Ovary (tissue), 3 donors: Measurements from ENCODE around the gene TBC1D24.

ENCODE experiments used
- CTCF ChIP-seq, 3 donors: fragments of 450-650 bp in 2 of 3; fragments of 200-600 bp in 1 of 3; IDR thresholded peaks; one replicate each; pipeline versions ENCODE4 v1.5.1 to v1.8.0; 2016 to 2022; ENCODE audit warnings: antibody characterized with exemption in 3 of 3, mild to moderate bottlenecking in 1 of 3
- EP300 ChIP-seq: sonication (generic); formaldehyde crosslinking; IDR thresholded peaks from one replicate; pipeline ENCODE4 v1.6.1; 2017; ENCODE audit warnings: antibody characterized with exemption
- POLR2A ChIP-seq: fragments of 450-650 bp; IDR thresholded peaks from one replicate; pipeline ENCODE4 v1.6.1; 2017; ENCODE audit warnings: antibody characterized with exemption, mild to moderate bottlenecking, moderate library complexity
- donor health status: DM: no; HTN: no; CAD: no.

- no peak for TF ChIP-seq CTCF (IDR thresholded peaks at IDR 0.05)
- no peak for TF ChIP-seq POLR2A
- TF ChIP-seq EP300 = no peak
Observed at GRCh38 chr16:2472488-2472864, 2.5 kb upstream of the TBC1D24 start.
